ENCODE data around the gene TNKS2. TPM values are rescaled to one million over a fixed set of nuclear protein-coding genes. Genes with fewer than 3 reads are reported as not detected.

TNKS2 gene
- total and polyA plus RNA-seq, 12 donors, result 4.7 to 21.1 (median 14.0) TPM

- 91 to 95% methylated on average over 1 of the region's 1 CpG for WGBS, 2 donors
- no peak overlapping the region for H3K27ac ChIP-seq
- H3K27me3 ChIP-seq, result peaks cover 0 to 10% (median 9%) of the 10 kb centered on the region in 7 donors
- TF ChIP-seq CTCF (IDR thresholded peaks at IDR 0.05), result no peak
- H3K9me3 ChIP-seq, result no peaks in the 10 kb centered on the region
- ATAC-seq, result no peak
- DNase-seq, result no peak
- no peaks in the 10 kb centered on the region for H3K36me3 ChIP-seq
- H3K4me3 ChIP-seq, result no peak overlapping the region
- no peaks in the 10 kb centered on the region for H3K4me1 ChIP-seq
- intact Hi-C loops (cut with DNase I), result no loop called here
Measured at GRCh38 chr10:91779011-91779605, 19.1 kb upstream of the TNKS2 start.

GRCh38 chr10:91782539-91782938 lies 15.7 kb upstream of the TNKS2 start:
- 97 to 100% methylated on average over 1 of the region's 1 CpG for WGBS, 2 donors
- no peak overlapping the region for H3K27ac ChIP-seq
- TF ChIP-seq CTCF (IDR thresholded peaks at IDR 0.05), result no peak
- H3K27me3 ChIP-seq, result peaks cover 0 to 4% (median 0%) of the 10 kb centered on the region in 7 donors
- intact Hi-C loops (cut with DNase I), result no loop called here
- no peaks in the 10 kb centered on the region for H3K36me3 ChIP-seq
- no peaks in the 10 kb centered on the region for H3K4me1 ChIP-seq
- H3K9me3 ChIP-seq, result no peaks in the 10 kb centered on the region
- DNase-seq (no peak), ATAC-seq (no peak)
- no peak overlapping the region for H3K4me3 ChIP-seq

- Histone ChIP-seq H3K9me3 (no peaks in the 10 kb centered on the region), H3K4me1 (no peaks in the 10 kb centered on the region), H3K27me3 (no peaks in the 10 kb centered on the region), H3K4me3 (no peak overlapping the region), H3K36me3 (no peaks in the 10 kb centered on the region), H3K27ac (no peak overlapping the region)
- DNase-seq (no peak), ATAC-seq (no peak)
- intact Hi-C loops (cut with DNase I), result no loop called here
- TF ChIP-seq CTCF (IDR thresholded peaks at IDR 0.05), result no peak
- 74 to 89% methylated on average over 1 of the region's 1 CpG for WGBS, 2 donors
Measured at GRCh38 chr10:91785830-91786229, 12.4 kb upstream of the TNKS2 start.

- TF ChIP-seq CTCF (IDR thresholded peaks at IDR 0.05), result no peak
- intact Hi-C loops (cut with DNase I), result no loop called here
- Histone ChIP-seq H3K4me1 (no peaks in the 10 kb centered on the region), H3K36me3 (no peaks in the 10 kb centered on the region), H3K4me3 (no peak overlapping the region), H3K9me3 (no peaks in the 10 kb centered on the region), H3K27ac (no peak overlapping the region), H3K27me3 (no peaks in the 10 kb centered on the region)
- no peak for DNase-seq
- WGBS, 2 donors, result 94 to 100% methylated on average over 2 of the region's 2 CpGs
- no peak for ATAC-seq
Measured at GRCh38 chr10:91787258-91787657, 11.0 kb upstream of the TNKS2 start.

All from heart right ventricle (tissue), 16 donors.